Ascending aorta (tissue), 2 donors: ENCODE data around the gene ACTA2. TPM values are rescaled to one million over a fixed set of nuclear protein-coding genes. Genes with fewer than 3 reads are reported as not detected.

Experiments used
- DNase-seq, 2 donors: peaks; one replicate each; pipeline ENCODE4 v3.0.0-alpha.2; 2019; ENCODE audit warnings: low spot score in 2 of 2
- H3K27ac ChIP-seq, 2 donors: fragments of 200-600 bp; sonication (generic); one replicate each; pipeline ENCODE4 v1.5.1; 2016 to 2017; ENCODE audit warnings: mild to moderate bottlenecking in 1 of 2
- H3K27me3 ChIP-seq: fragments of 200-600 bp; sonication (generic); one replicate; pipeline ENCODE4 v1.5.1; 2017
- H3K36me3 ChIP-seq, 2 donors: fragments of 200-600 bp; sonication (generic); one replicate each; pipeline ENCODE4 v1.5.1; 2016
- H3K4me1 ChIP-seq, 2 donors: fragments of 200-600 bp; sonication (generic); one replicate each; pipeline ENCODE4 v1.5.1; 2016 to 2017; ENCODE audit warnings: mild to moderate bottlenecking in 1 of 2
- H3K4me3 ChIP-seq, 2 donors: fragments of 200-600 bp; sonication (generic); one replicate each; pipeline ENCODE4 v1.5.1; 2016 to 2017; ENCODE audit warnings: mild to moderate bottlenecking in 1 of 2
- H3K9me3 ChIP-seq, 2 donors: fragments of 200-600 bp; sonication (generic); one replicate each; pipeline ENCODE4 v1.5.1; 2016
- CTCF ChIP-seq, 3 experiments: fragments of 200-600 bp in 2 of 3; fragments of 450-650 bp in 1 of 3; sonication (generic) in 2 of 3; IDR thresholded peaks; one replicate each; pipeline ENCODE4 v1.5.1; 2016 to 2019; ENCODE audit warnings: antibody characterized with exemption in 3 of 3, mild to moderate bottlenecking in 1 of 3, moderate library complexity in 1 of 3
- intact Hi-C: fragments of 100-400 bp; cut with DNase I; formaldehyde crosslinking; loops from one replicate; pipeline ENCODE4 v1.15.1; 2023
- total RNA-seq: library from RNA; depleted of rRNA; stranded (reverse); fragments of >200 nt; gene quantifications from one replicate; pipeline ENCODE4 v1.1.0, GENCODE V29; 2016

Gene ACTA2
- total RNA-seq, 1 donor from 2014 or later = 5,316 TPM

GRCh38 chr10:88931548-88931947 lies 21.0 kb downstream of the ACTA2 start:
- DNase-seq = no peak
- H3K9me3 ChIP-seq = no peaks in the 10 kb centered on the region
- no peak overlapping the region for H3K4me3 ChIP-seq
- peaks cover 0 to 5% of the 10 kb centered on the region in 2 donors for H3K4me1 ChIP-seq
- peaks cover 16 to 28% of the 10 kb centered on the region in 2 donors for H3K36me3 ChIP-seq
- peak overlapping the region; percentile 72 to 88 for H3K27ac ChIP-seq
- no peaks in the 10 kb centered on the region for H3K27me3 ChIP-seq
- TF ChIP-seq CTCF (IDR thresholded peaks at IDR 0.05) = no peak
- intact Hi-C loops = loop anchor here (5.0 kb wide), 2 partner anchors 49 to 281 kb away; partner anchors contain the start of gene STAMBPL1

- no peak overlapping the region for H3K4me3 ChIP-seq
- no peaks in the 10 kb centered on the region for H3K9me3 ChIP-seq
- no peak for TF ChIP-seq CTCF (IDR thresholded peaks at IDR 0.05)
- DNase-seq = no peak
- no peaks in the 10 kb centered on the region for H3K36me3 ChIP-seq
- H3K4me1 ChIP-seq = peaks cover 0 to 7% of the 10 kb centered on the region in 2 donors
- H3K27ac ChIP-seq = no peak overlapping the region
- no peaks in the 10 kb centered on the region for H3K27me3 ChIP-seq
- intact Hi-C loops = no loop called here
Observed at GRCh38 chr10:88928254-88928653, 24.3 kb downstream of the ACTA2 start.

- no peak for DNase-seq
- Histone ChIP-seq H3K9me3 (no peaks in the 10 kb centered on the region), H3K4me1 (peaks cover 0 to 5% of the 10 kb centered on the region in 2 donors), H3K27ac (no peak overlapping the region), H3K4me3 (no peak overlapping the region), H3K36me3 (no peaks in the 10 kb centered on the region), H3K27me3 (no peaks in the 10 kb centered on the region)
- TF ChIP-seq CTCF (IDR thresholded peaks at IDR 0.05) = no peak
- intact Hi-C loops = no loop called here
Observed at GRCh38 chr10:88927416-88927690, 25.2 kb downstream of the ACTA2 start.

- Histone ChIP-seq H3K27me3 (no peaks in the 10 kb centered on the region), H3K4me3 (no peak overlapping the region), H3K9me3 (no peaks in the 10 kb centered on the region), H3K27ac (peak overlapping the region; percentile 8 to 33), H3K4me1 (peaks cover 0 to 2% of the 10 kb centered on the region in 2 donors), H3K36me3 (no peaks in the 10 kb centered on the region)
- intact Hi-C loops = no loop called here
- no peak for DNase-seq
- TF ChIP-seq CTCF (IDR thresholded peaks at IDR 0.05) = no peak
Observed at GRCh38 chr10:88926566-88927415, 25.8 kb downstream of the ACTA2 start.

- intact Hi-C loops = no loop called here
- no peak for TF ChIP-seq CTCF (IDR thresholded peaks at IDR 0.05)
- peaks cover 0 to 7% of the 10 kb centered on the region in 2 donors for H3K4me1 ChIP-seq
- no peaks in the 10 kb centered on the region for H3K27me3 ChIP-seq
- H3K27ac ChIP-seq = no peak overlapping the region
- no peaks in the 10 kb centered on the region for H3K9me3 ChIP-seq
- DNase-seq = no peak
- H3K36me3 ChIP-seq = no peaks in the 10 kb centered on the region
- no peak overlapping the region for H3K4me3 ChIP-seq
Observed at GRCh38 chr10:88923520-88923919, 29.1 kb downstream of the ACTA2 start.
